Stimulated activated CD4-positive, alpha-beta T cell treated with anti-CD3 and anti-CD28 coated beads, TNF-alpha, amount 100 ng/mL, for 1 hour (primary cell): Measurements from ENCODE around the gene RNASE7.

Source experiments
- DNase-seq, 3 donors: peaks; one replicate each; pipeline ENCODE4 v3.0.0-alpha.2; 2020; ENCODE audit warnings: low read depth in 3 of 3, low spot score in 1 of 3

Gene RNASE7

GRCh38 chr14:21066882-21067502 lies 24.8 kb downstream of the RNASE7 start:
- DNase-seq = no peak

DNA sequence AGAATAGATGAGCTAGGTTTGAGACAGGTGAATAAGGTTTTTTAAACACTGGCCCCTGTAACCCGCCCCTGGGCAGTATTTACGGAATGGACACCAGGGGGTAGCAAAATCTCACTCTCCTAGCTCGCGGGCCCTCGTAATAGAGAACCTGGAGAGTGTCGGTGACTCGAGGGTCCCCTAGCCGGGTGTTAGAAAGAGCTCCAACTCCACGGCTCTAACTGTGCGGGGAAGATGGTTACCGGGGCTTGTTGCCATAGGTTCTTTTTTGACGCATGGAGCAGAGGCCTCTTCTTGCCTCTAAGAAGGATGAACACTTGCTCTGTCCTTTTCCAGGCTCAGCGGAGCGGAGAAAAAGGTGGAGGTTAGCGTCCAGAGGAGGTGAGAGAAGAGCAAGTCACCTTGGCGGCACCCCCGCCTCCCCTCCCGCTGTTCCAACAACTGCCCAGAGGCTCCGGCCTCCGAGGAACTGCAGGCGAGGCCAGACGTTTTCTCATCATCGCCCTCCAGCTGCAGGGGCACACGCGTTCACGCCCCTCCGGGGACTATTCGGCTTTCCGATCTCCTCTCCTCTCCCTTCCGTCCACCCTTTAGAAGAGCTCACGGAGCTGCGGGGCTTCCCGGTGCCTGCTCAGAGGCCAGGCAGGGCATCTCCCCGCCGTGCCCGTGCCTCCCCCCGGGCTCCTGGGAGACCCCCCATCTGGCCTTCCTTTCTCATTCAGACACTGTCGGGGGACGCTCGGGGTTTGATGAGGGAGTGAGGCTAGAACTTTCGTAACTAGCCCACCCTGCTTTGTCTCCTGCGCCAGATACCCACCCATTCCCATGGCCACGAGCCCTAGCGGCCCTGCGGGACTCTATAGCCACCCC lies 26.6 kb downstream of the RNASE7 start:
- DNase-seq = peak in 1 of 3 donors; percentile 27

GRCh38 chr14:21069388-21070082 lies 27.4 kb downstream of the RNASE7 start:
- DNase-seq = no peak

- no peak for DNase-seq
Observed at GRCh38 chr14:21070083-21070609, 28.0 kb downstream of the RNASE7 start, which contains the start of gene ARHGEF40. ARHGEF40 (plus strand) TSS chr14:21070304; CDS start chr14:21070397, 93 bp downstream.

DNA sequence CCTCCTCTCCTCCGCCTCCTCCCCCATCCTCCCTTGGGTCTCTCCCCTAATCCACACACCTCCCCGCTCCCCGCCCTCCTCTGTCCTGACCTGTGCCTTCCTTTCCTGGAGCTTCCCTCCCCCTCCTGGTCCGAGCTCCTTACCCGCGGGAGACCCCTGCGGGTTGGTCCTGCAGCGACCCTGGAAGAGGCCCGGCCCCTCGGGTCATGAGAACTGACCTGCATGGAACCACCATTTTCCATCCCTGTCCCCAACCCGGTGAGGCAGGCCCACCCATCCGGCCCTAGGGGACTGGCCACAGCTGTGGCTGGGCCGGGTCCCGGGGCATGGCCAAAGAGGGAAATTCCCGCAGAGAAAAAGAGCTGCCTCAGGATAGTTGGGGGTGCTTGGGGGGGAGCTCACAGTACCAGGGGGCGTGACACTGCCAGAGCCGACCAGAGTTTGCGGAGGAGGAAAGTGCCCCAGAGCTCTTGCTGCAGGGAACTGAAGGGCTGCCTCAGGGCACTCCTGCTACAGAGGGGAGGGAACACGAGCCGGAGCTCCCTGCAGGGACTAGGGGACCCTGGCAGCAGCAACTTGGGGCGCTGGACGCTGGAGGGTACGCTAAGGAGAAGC lies 28.6 kb downstream of the RNASE7 start:
- no peak for DNase-seq

GRCh38 chr14:21071225-21072030 lies 29.3 kb downstream of the RNASE7 start:
- no peak for DNase-seq

GRCh38 chr14:21072031-21072473 lies 29.9 kb downstream of the RNASE7 start:
- DNase-seq = no peak

GRCh38 chr14:21072781-21073339 lies 30.7 kb downstream of the RNASE7 start:
- DNase-seq = no peak

DNA sequence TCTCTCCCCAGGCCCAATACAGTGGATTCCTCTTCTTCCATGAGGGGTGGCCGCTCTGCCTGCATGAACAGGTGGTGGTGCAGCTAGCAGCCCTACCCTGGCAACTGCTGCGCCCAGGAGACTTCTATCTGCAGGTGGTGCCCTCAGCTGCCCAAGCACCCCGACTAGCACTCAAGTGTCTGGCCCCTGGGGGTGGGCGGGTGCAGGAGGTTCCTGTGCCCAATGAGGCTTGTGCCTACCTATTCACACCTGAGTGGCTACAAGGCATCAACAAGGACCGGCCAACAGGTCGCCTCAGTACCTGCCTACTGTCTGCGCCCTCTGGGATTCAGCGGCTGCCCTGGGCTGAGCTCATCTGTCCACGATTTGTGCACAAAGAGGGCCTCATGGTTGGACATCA lies 31.8 kb downstream of the RNASE7 start:
- no peak for DNase-seq

GRCh38 chr14:21074398-21075272 lies 32.5 kb downstream of the RNASE7 start:
- DNase-seq = no peak

GRCh38 chr14:21075719-21076437 lies 33.7 kb downstream of the RNASE7 start:
- no peak for DNase-seq

DNA sequence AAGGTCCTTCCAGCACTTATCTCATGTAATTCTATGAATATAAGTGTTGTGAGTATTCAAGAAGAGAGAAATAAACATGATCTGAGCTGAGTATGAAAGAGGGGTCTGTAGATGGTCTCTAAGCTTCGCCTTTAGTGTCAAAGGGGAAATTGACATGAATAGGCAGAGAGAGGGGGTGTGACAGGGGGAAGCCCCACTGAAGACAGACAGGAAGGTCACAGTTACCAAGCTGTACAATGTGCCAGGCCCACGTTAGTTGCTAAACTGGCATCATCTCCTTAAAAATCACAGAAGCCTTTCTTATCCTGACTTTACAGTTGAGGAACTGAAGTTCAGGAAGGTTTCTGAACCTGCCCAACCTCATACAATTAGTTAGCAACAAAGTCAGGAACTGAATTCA lies 35.5 kb downstream of the RNASE7 start:
- no peak for DNase-seq

DNA sequence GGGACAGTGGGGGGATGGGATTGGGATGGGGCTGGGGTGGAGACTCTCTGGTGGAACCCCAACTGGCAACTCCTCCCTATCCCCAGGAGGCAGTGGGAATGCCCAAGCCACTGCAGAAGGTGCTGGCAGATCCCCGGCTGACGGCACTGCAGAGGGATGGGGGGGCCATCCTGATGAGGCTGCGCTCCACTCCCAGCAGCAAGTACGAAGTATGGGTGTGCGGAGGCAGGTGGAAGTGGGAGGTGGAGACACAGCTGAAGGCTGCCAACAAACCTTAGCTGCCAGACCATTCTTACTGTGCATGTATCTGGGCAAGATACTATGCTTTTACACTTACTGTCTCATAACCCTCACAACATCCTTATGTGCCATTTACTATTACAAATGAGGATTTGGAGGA lies 36.1 kb downstream of the RNASE7 start:
- no peak for DNase-seq

GRCh38 chr14:21078726-21079125 lies 36.6 kb downstream of the RNASE7 start:
- no peak for DNase-seq

- no peak for DNase-seq
Observed at GRCh38 chr14:21081521-21082142, 39.5 kb downstream of the RNASE7 start.

- DNase-seq = no peak
Observed at GRCh38 chr14:21083565-21084325, 41.6 kb downstream of the RNASE7 start.

- DNase-seq = no peak
Observed at GRCh38 chr14:21084396-21084795, 42.2 kb downstream of the RNASE7 start.
